SKM-1 (cell line): ENCODE measurements around the gene TBX10.
A peak's percentile ranks its signal among the peaks of the same experiment; 100 is the strongest.
"Not testable (repeated sequence)": the region's sequence is repeated elsewhere in the genome, so short reads cannot be mapped to it uniquely, and the experiment has no call there.

ENCODE experiments used
- DNase-seq: peaks from one replicate; lab custom pipeline; 2025; ENCODE audit not compliant: unreplicated experiment; lab: John Stamatoyannopoulos, UW

Gene TBX10

DNA sequence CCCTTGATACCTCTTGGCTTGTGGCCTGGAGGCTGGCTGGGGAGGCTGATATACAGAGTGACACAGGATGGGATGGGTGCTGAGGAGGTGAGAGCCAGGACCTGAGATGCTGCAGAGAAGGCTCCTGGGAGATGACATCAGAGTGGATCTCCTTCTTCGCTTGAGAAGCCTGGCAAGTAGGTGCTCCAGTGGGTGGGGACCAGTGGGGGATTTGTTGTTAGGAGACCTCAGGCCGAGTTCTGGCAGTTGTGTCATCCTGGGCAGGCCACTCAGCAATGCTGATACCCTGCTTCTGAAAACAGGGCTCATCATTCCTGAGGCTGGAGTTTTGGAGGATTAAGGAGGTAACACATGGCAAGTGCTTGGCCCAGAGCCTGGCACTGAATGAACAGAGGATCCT, 34.7 kb downstream of the TBX10 start:
- no peak for DNase-seq

DNA sequence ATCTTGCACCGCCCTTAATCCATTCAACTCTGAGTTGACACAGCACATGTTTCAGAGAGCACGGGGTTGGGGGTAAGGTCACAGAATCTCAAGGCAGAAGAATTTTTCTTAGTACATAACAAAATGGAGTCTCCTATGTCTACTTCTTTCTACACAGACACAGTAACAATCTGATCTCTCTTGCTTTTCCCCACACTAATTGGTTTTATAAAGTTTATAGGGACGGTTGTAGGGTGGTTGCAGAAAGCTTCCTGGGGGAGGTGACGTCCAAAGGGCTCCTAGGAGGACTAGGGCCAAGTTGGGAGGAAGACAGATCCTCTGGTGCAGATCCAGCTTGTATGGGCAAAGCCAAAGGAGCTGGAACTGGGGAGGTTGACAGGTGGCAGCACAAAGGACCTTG, 35.4 kb downstream of the TBX10 start:
- not testable (repeated sequence) for DNase-seq

DNA sequence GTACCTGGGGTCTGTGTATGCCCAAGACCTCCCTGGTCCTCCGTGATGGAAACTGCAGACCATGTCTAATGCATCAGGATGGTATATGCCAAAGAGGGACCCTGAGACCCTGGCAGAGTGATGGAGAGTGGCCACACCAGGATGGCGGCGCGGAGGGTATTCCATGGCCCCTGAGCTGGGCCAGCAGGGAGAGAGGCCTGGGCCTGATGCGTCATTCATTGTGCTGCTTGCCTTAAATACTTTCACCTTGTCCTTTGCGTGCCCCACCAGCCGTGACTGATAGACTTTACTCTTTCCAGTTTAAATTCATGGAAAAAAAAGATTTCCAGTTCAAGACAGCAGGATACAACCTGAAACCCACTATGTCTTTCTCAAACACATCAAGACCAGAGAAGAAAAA, 38.5 kb downstream of the TBX10 start:
- no peak for DNase-seq

DNA sequence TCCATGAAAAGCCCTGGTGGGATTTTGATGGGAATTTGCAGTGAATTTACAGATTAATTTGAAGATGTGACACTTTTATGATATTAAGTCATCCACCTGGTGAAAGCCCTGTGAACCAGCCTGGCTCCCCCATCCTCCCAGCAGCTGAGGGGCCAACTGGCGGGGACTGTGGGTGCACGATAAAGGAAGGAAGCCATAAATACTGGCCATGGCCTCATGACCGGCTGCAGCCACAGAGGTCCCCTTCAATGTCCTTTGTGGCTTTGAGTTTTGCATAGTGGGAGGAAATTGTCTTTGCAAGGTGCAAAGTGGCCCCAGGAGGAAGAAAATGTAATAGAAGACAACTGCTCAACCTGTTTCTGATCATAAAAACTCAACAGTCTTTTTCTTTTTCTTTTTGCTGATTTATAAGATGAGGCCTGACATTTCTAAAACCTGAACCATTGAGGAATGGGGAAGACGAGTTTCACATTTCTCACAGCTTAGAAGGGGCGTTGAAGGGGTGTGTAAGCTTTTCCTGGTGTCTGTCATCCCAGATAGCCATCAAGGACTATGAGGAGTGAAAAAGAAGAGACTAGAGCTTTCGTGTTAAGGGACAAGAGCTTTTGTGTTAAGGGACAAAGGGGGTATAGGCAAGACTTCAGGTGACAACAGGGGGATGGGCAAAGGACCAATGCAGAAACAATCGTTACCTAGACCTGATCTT, 39.1 kb downstream of the TBX10 start:
- no peak for DNase-seq

DNA sequence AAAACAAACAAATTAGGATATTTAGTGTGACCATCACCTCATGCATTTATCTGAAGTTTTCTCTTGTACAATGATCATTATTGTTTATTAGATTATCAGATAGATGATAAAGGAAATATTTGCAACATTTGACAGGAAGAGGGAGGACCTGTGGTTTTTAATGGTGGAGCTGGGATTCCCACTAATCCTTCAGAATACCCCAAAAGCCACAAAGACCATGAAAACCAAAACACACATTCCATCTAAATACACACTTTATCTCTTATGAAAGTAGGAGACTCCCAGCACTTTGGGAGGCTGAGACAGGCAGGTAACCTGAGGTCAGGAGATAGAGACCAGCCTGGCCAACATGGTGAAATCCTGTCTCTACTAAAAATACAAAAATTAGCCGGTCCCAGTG, 40.4 kb downstream of the TBX10 start:
- no peak for DNase-seq

DNA sequence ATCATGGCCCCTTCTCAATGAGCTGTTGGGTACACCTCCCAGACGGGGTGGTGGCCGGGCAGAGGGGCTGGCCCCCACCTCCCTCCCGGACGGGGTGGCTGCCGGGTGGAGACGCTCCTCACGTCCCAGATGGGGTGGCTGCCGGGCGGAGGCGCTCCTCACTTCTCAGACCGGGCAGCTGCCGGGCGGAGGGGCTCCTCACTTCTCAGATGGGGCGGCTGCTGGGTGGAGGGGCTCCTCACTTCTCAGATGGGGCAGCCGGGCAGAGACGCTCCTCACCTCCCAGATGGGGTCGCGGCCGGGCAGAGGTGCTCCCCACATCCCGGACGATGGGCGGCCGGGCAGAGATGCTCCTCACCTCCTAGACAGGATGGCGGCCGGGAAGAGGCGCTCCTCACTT, 41.6 kb downstream of the TBX10 start:
- DNase-seq: not testable (repeated sequence)

DNA sequence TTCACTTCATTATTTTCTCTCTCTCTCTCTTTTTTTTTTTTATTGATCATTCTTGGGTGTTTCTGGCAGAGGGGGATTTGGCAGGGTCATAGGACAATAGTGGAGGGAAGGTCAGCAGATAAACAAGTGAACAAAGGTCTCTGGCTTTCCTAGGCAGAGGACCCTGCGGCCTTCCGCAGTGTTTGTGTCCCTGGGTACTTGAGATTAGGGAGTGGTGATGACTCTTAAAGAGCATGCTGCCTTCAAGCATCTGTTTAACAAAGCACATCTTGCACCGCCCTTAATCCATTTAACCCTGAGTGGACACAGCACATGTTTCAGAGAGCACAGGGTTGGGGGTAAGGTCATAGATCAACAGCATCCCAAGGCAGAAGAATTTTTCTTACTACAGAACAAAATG, 42.1 kb downstream of the TBX10 start:
- DNase-seq: not testable (repeated sequence)

DNA sequence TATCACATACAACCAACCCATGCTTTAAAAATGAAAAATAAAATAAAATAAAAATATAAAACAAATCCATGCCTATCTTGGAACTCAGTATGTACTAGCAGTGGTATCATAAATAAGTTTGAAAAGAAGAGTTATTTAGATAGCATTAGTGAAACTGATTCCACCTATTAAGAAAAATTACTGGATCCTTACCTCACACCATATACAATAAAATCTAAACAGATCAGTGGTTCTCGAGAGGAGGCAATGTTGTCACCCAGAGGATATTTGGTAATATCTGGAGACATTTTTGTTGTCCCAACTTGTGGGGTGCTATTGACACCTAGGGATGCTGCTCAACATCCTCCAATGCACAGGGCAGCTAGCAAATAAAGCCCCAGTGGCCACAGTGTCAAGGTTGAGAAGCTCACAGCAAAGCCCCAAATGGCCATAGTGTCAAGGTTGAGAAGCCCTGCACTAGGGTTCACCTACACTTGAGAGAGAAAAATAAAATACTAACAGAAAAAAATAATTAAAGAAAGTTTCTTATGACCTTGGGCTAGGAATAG, 42.7 kb downstream of the TBX10 start:
- no peak for DNase-seq

DNA sequence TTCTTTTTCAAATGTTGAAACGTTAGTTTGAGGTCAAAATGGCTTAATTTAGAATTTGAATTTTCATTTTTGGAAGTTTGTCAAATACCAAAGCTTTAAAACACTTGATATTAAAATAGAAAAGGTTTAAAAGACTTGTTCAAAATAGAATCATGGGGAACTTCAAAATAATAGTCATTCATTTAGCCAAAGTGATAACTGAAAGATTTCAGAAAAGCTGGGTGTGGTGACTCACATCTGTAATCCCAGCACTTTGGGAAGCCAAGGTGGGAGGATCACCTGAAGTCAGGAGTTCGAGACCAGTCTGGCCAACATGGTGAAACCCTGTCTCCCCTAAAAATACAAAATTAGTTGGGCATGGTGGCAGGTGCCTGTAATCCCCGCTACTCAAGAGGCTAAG, 45.1 kb downstream of the TBX10 start:
- DNase-seq: no peak

DNA sequence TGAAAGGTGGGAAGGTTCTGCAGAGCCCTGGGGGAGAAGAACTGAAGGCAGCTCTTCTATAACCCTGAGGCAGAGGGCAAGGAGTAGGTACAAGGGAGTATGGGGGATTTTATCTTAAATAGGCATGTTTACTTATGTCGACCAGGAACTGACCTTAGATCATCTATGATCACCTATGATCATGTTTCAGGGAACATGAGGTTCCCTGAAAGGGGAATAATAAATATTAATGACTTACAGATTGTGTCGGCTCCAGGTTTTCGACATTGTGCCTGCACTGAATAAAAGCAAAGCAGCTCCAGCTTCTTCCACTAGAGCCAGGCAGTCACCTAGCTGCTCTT, 46.0 kb downstream of the TBX10 start:
- DNase-seq: no peak

DNA sequence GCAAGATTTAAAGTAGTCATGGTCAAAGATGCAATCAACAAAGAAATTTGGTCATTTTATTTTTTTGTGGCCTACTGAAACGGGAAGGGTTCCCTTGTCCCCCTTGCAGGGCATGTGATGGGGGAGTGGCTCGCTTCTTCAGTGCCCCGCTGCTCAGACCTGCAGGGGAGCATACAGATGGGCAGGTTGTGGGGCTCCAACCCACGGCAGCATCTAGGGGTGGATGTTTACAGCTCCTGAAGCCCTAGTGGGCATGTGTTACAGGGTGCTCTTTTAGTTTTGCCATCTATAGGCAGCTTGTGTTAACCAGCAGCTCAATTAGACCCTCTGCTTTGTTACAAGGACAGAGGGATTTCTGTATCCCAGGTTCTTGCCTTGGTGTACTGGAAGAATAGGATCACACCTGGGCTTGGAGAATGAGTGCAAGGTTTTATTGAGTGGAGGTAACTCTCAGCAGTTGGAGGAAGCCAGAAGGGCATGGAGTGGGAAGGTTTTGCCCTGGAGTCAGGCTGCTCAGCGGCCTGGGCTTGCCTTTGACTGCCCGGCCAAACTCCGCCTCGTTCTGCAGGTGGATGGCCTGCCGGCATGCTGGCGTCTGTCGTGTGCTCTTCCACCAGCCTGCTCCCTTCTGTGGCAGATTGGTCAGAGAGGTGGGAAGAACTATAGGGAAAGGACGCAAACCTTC, 46.5 kb downstream of the TBX10 start:
- DNase-seq: no peak

DNA sequence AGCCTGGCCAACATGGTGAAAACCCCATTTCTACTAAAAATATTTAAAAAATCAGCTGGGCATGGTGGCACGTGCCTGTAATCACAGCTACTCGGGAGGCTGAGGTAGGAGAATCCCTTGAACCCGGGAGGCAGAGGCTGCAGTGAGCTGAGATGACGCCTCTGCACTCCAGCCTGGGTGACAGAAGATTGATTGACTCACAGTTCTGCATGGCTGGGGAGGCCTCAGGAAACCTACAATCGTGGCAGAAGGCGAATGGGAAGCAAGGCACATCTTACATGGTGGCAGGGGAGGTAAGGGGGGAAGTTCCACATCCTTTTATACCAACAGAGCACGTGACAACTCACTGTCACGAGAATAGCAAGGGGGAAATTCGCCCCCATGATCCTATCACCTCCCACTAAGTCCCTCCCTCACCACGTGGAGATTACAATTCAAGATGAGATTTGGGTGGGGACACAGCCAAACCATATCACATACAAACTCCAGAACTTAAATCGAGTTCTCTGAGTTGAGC, 50.6 kb downstream of the TBX10 start:
- DNase-seq: not testable (repeated sequence)

DNA sequence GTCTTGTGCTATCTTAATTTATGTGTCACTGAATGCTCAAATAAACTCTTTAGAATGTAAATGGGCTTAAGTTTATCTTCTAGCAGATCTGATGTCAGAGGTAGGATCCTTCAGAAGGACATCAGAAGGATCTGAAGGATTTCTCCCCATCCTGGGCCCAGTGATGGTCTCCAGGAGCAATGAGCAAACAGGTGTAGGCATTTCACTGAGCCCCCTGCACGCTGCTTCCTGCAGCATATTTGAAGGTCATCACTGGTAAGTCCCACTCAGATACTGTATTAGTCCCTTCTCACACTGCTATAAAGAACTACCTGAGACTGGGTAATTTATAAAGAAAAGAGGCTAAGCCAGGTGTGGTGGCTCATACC, 51.4 kb downstream of the TBX10 start:
- no peak for DNase-seq

DNA sequence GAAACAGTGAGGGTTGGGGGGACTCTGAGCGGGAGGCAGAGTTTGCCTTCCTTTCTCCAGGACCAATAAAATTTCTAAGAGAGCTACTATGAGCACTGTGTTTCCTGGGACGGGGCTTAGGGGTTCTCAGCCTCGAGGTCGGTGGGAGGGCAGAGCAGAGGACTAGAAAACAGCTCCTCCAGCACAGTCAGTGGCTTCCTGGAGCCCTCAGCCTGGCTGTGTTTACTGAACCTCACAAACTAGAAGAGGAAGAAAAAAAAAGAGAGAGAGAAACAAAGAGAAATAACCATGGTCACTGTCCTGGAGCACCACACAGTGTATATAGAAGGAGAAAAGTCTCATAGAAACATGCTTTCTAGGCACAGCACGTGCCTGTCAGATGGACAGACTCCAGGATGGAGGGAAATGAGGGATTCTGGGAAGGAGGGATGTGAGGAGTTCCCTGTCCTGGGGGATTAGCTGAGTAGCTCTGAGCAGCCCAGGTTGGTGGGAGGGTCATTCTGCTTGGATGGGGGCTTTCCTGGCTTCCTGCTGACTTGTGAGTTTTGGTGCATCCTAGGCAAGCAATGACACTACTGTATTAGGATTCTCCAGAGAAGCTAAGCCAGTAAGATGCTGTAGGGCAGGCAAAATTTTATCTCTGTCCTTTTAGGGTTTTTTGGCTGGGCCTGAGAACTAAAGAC, 52.9 kb downstream of the TBX10 start:
- DNase-seq: no peak

DNA sequence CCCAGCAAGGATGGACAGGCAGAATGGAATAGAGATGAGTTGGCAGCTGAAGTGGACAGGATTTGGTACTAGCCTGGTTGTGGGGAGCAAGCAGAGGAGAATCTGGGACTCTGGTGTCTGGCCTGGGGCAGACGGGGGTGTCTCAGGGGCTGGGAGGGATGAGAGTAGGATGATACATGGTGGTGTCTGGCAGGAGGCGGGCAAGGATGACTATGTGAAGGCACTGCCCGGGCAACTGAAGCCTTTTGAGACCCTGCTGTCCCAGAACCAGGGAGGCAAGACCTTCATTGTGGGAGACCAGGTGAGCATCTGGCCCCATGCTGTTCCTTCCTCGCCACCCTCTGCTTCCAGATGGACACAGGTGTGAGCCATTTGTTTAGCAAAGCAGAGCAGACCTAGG, 53.7 kb downstream of the TBX10 start:
- no peak for DNase-seq

DNA sequence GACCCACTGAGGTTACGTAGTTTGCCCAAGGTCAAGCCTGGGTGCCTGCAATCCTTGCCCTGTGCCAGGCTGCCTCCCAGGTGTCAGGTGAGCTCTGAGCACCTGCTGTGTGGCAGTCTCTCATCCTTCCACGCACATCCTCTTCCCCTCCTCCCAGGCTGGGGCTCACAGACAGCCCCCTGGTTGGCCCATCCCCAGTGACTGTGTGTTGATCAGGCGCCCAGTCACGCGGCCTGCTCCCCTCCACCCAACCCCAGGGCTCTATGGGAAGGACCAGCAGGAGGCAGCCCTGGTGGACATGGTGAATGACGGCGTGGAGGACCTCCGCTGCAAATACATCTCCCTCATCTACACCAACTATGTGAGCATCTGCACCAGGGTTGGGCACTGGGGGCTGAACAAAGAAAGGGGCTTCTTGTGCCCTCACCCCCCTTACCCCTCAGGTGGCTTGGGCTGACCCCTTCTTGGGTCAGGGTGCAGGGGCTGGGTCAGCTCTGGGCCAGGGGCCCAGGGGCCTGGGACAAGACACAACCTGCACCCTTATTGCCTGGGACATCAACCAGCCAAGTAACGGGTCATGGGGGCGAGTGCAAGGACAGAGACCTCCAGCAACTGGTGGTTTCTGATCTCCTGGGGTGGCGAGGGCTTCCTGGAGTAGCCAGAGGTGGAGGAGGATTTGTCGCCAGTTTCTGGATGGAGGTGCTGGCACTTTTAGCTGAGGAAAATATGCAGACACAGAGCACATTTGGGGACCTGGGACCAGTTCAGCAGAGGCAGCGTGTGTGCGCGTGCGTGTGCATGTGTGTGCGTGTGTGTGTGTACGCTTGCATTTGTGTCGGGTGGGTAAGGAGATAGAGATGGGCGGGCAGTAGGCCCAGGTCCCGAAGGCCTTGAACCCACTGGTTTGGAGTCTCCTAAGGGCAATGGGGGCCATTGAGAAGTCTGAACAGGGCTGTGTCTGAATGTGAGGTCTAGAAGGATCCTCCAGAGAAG, 54.4 kb downstream of the TBX10 start:
- no peak for DNase-seq

DNA sequence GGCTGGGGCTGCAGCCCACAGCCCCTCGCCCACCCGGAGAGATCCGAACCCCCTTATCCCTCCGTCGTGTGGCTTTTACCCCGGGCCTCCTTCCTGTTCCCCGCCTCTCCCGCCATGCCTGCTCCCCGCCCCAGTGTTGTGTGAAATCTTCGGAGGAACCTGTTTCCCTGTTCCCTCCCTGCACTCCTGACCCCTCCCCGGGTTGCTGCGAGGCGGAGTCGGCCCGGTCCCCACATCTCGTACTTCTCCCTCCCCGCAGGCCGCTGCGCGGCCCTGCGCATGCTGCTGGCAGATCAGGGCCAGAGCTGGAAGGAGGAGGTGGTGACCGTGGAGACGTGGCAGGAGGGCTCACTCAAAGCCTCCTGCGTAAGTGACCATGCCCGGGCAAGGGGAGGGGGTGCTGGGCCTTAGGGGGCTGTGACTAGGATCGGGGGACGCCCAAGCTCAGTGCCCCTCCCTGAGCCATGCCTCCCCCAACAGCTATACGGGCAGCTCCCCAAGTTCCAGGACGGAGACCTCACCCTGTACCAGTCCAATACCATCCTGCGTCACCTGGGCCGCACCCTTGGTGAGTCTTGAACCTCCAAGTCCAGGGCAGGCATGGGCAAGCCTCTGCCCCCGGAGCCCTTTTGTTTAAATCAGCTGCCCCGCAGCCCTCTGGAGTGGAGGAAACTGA, 55.2 kb downstream of the TBX10 start:
- DNase-seq: peak; percentile 21

DNA sequence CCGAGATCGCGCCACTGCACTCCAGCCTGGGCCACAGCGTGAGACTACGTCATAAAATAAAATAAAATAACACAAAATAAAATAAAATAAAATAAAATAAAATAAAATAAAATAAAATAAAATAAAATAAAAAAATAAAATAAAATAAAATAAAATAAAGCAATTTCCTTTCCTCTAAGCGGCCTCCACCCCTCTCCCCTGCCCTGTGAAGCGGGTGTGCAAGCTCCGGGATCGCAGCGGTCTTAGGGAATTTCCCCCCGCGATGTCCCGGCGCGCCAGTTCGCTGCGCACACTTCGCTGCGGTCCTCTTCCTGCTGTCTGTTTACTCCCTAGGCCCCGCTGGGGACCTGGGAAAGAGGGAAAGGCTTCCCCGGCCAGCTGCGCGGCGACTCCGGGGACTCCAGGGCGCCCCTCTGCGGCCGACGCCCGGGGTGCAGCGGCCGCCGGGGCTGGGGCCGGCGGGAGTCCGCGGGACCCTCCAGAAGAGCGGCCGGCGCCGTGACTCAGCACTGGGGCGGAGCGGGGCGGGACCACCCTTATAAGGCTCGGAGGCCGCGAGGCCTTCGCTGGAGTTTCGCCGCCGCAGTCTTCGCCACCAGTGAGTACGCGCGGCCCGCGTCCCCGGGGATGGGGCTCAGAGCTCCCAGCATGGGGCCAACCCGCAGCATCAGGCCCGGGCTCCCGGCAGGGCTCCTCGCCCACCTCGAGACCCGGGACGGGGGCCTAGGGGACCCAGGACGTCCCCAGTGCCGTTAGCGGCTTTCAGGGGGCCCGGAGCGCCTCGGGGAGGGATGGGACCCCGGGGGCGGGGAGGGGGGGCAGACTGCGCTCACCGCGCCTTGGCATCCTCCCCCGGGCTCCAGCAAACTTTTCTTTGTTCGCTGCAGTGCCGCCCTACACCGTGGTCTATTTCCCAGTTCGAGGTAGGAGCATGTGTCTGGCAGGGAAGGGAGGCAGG, 56.0 kb downstream of the TBX10 start, which contains the start of gene GSTP1:
GSTP1 (plus strand) TSS at position 566 of the 958 bp plus-strand sequence; CDS start at position 598, 32 bp downstream.
- DNase-seq: peak; percentile 83

DNA sequence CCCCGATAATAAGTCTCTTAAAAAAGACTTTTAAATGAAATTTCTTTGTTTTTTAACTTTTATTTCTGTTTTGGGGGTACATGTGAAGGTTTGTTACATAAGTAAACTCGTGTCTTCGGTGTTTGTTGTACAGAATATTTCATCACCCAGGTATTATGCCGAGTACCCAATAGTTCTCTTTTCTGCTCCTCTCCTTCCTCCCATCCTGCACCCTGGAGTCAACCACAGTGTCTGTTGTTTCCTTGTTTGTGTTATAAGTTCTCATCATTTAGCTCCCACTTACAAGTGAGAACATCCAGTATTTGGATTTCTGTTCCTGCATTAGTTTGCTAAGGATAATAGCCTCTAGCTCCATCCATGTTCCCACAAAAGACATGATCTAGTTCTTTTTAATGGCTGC, 57.6 kb downstream of the TBX10 start:
- no peak for DNase-seq
